ENCODE measurements around the gene RPL39L.
"Not testable (repeated sequence)": the region's sequence is repeated elsewhere in the genome, so short reads cannot be mapped to it uniquely, and the experiment has no call there.

RPL39L gene

DNA sequence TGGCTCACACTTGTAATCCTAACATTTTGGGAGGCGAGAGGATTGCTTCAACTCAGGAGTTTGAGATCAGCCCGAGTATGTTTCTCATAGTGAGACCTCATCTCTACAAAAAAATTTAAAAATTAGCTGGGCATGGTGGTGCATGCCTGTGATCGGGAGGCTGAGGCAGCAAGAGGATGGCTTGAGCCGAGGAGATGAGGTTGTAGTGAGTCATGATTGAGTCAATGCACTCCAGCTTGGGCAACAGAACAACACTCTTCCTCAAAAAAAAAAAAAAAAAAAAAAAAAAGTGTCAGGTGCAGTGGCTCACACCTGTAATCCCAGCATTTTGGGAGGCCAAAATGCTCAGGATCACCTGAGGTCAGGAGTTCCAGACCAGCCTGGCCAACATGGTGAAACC is 2.4 kb downstream of the RPL39L start:
- no peak for DNase-seq

DNA sequence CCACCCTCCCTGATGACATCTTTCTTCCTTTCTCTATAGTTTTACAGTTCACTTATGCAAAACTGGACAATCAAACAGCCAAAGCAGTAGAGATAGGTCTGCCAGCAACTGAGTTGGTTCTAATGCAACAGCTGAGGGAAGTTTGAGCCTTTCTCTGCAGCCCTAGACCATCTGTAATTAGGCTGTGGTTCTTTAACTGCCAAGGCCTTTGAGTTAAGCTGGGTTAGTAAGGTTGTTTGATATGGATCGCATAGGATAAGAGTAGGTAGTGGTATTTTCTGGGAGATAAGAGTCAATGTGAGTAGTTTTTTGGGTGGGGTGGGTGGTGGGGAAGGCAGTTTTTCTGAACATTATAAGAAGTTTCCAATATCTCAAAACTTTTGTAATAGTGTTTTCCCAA is 3.0 kb downstream of the RPL39L start:
- DNase-seq = no peak

DNA sequence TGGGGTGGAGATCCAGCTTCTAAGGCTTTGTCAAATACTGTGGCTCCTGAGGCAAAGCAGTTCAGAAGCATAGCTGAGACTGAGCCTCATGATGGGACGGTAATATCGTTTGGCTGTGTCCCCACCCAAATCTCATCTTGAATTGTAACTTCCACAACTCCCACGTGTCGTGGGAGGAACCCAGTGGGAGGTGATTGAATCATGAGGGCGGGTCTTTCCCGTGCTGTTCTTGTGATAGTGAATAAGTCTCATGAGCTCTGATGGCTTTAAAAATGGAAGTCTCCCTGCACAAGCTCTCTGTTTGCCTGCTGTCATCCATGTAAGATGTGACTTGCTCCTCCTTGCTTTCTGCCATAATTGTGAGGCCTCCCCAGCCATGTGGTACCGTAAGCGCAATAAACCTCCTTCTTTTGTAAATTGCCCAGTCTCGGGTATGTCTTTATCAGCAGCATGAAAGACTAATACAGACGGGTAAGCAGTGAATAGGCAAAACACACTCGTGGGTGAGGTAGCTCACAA is 4.1 kb downstream of the RPL39L start:
- DNase-seq = not testable (repeated sequence)

DNA sequence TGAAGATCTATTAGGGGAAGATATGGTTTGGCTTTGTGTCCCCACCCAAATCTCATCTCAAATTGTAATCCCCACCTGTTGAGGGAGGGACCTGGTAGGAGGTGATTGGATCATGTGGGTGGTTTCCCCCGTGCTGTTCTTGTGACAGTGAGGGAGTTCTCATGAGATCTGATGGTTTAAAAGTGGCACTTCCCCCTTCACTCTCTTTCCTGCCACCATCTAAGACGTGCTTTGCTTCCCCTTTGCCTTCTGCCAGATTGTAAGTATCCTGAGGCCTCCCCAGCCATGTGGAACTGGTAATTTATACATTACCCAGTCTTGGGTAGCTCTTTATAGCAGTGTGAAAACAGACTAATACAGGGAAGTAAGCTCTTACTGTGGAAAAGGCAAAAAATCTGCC is 6.1 kb downstream of the RPL39L start:
- DNase-seq = not testable (repeated sequence)

DNA sequence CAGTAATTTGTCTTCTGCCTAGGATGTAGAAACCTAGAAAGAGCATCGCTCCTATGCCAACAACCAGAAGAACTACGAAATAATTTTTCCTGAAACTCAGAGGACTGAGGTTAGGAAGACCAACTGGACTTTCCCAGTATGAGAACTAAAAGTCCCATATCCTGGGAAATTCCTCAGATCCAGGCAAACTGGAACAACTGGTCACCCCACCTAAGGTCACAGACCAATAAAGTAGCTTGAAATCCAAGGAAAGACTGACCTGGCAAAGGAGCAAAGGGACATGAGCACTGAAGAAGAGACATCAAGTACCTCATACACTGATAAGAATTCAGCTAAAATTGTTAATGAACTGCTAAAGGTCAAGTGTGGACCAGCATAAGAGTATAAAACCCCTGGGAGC is 6.6 kb downstream of the RPL39L start:
- DNase-seq = no peak

DNA sequence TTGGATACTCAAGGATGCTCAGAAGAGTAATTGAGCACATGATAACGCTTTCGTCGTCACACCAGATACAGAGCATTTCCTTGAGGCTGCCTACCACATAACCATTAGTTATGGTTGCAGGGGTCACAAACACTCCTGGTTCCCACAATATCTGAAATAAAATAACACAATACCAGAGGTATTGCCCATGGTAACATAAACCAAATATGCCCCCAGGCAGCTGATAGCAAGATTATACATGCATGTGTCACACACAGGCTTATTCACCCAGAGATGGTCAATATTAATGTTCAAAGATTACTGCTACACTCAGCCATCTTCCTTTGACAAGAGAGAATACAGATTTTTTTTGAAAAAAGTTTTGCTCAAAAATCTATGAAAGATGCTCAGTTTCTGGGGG is 7.3 kb downstream of the RPL39L start:
- no peak for DNase-seq

DNA sequence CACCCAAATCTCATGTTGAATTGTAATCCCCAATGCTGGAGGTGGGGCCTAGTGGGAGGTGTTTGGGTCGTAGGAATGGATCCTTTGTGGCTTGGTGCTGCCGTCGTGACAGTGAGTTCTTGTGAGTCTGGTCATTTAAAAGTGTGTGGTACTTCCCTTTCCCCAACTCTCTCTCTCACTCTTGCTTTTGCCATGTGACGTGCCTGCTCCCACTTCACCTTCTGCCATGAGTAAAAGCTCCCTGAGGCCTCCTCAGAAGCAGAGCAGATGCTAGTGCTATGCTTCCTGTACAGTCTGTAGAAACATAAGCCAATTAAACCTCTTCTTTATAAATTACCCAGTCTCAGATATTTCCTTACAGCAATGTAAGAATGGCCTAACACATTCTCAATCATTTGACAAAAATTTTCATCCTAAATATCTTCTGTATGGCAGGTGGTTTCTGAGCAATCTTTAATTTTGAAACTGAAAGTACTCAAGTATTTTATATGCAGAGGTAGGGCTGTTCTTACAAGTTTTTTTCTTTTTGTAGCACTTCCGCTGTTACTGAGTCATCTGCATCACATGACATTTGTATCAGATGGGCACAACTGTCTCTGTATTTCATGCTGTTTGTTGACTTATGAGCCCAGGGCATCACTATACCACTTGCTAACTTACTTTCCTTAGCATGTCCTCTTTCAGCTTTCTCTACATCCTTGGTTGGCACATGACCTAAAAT is 8.8 kb downstream of the RPL39L start:
- peak; percentile 84 for DNase-seq

DNA sequence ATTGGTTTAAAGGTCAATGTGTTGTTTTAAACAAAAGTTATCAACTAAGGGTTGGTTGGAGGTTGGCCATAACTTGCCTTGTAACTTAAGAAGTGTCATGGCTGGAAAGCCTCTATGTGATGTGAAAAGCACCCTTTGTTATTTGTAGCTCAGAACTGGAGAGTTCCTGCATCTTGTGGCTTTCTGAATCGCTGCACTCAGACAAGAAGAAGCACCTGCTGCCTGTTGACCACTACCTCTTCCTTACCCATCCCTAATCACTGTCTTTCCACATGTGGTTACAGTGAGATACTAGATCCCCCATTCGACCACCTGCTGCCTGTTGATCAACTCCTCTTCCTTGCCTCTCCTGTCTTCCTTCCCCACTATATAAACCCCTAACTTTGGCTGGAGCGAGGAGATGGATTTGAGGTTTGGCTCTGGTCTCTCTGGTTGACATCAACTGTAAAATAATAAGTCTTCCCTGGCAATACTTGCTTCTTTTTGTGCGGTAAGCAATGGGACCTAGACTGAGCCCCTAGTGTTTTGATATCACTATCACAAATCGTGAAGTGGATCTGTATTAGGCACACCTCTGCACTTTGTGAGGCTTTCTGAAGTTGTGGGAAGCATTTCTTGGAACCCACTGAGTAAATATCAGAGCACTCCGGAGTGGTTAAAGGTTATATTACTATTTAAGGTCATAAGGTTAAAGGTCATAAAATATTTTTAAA is 13.8 kb downstream of the RPL39L start:
- no peak for DNase-seq

DNA sequence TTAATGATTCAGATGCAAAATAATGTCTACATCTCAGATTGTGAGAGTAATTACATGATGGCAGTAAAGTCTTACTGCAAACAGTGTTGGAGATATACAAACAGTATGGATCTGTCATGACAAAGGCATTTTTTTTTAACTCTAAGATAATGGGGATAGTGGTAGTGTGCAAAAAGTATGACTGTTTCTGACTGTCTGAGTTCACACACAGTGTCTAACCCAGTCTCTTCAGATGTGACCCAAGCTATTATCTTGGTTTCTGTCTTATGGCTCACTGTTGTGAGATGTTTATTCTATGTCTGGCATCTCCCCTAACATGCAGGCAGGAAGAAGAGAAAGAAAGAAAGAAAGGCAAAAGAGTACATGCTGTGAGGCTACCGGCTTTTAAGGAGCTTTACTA is 17.0 kb downstream of the RPL39L start:
- no peak for DNase-seq

DNA sequence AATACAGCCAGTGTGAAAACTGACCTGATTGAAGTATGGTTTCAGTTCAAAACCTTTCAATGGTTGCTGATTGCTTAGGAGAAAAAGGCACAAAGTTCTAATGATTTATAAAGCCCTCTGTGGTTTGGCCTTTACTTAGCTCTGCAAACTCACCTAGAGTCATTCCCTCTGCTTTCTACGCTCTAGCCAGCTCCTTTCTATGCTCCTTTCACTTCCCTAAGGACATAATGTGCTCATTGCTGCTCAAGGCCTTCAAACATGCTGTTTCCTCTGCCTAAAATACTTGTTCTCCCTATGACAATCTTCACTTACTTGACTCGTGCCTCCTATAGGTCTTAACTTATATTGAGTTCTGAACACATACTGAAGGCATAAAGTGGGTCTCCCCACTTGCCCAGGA is 19.0 kb downstream of the RPL39L start:
- no peak for DNase-seq

DNA sequence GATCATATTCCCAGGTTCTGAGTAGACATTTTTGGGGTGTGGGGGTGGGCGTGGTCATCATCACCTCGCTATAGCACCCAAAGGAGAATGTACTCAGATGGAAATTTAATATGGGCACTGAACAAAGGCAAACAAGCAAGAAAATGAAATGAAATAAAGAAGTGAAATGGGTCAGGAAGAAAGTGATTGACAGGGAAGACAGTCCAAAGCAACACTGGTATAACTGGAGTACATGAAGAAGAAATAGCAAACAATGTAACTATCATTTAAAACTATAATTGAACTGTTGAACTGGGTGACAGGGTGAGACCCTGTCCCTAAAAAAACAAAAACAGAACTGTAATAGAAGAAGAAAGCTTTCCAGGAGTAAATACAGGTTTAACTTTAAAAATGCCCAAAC is 24.8 kb downstream of the RPL39L start:
- no peak for DNase-seq

DNA sequence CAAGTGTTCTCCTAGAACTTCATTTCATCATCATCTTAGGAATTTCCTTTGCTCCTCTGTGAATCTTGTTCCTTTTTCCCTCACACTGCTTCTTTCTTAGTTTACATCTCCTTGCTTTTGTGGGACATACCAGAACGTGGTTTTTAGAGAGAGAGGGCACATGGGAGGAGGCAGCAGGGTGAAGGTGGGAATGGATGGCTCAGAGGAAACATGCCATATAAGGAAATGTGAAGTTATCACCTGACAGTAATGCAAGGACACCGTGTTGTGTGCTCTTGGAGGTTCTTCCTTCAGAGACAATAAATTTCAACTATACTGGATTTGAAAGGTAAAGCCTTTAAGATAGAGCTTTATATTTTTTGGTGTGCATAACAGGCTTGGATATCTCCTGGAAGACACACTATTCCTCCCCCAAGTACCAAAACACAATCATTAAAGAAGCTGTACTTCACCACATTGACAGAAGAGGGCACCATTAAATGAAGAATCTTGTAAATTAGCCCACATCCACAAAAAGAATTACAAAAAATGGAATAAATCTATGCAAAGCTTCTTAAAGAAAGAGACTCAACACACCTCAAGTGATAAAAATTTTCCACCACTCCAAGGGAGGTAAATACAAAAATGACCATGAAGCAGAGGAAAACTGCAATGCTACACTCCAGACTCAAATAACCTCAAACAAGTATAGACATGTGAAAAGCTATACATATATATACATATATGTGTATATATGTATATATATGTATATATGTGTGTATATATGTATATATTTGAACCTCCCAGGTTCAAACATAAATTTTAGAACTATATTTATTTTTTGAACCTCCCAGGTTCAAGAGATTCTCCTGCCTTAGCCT is 26.1 kb downstream of the RPL39L start:
- DNase-seq = peak; percentile 63

DNA sequence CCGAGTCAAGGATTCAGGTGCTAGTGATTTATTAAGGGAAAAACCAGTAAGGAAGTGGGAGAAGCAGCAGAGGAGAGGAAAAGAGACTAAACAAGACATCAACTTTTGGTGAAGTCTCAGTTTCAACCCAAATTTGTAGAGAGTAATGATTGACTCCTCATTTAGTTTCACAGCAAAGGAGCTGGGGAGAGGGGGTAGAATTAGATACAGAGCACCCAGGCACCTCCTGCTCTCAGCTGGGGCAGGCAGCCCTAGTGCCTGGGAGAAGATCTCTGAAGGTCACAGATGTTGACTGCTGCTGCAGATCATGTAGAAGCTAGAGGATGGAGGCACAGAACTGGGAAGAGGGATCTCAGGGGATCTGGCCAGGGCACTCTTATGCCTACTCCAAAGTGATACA is 29.1 kb downstream of the RPL39L start:
- DNase-seq = no peak

DNA sequence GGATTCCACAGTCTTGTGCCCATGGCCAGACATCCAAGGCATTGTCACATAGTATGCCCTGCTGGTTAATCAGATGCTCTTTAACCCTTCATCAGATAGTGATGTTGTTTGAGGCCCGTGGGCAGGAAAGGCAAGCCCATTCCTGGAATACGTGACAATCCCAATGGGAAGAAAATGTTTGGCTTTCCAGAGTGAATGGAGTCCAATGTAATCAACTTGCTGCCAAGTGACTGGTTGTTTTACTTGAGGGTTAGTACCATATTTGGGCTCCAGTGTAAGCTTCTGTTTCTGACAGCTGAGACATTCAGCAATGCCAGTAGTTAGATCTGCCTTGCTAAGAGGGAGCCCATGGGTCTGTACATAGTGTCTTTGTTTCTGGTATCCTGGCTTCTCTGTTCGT is 31.3 kb downstream of the RPL39L start:
- no peak for DNase-seq

DNA sequence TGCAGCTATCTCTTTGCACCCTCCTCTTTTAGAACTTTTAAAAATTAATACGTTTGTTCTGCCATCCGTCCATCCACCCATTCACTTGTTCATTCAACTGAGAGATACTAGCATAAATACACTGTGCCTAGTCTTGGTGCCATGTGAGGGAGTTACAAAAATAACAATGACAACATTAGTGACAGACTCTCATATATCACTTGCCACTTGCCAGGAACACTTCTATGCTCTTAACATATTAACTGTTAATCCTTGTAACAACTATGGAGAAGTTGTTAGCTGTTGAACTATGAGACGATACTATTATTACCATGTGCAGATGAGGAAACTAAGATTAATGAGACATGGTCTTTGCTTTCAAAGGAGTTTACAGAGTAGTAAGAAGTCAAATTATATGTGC is 33.6 kb downstream of the RPL39L start:
- no peak for DNase-seq

DNA sequence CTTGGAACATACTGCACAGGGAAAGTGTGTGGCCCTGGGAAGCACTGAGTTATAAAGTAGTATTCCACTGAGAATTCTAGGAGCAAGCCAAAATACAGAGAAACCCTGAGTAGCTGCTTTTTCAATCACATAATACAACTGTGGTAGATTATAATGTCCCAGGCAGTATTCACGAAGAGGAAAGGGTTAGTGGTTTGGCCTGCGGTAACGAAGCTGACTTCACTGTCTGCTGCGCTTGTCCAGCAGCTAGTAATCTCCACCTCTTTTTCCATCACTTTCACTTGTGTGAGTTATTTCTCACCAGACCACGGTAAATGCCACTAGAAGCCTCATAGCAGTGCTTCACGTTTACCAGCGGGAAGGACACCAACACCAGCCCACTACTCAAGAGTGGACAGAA is 34.4 kb downstream of the RPL39L start:
- DNase-seq = no peak

DNA sequence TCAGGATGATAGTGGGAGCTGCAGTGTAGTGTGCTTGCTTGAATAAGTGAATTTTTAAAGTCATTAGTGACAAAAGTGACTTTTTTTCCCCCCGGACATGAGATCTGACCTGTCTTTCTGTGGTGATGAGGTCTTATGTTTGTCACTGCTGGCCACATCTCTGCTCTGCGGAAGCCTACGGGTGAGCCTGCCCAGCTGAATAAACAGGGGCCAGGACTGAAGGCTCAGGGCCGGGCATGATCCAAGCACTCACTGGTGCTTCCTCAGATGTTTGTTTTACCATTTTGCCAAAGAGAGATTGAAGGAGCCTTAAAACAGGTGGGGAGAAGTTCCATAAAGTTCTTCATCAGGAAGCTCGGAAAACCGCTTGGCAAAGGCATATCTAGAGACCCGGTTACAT is 35.0 kb downstream of the RPL39L start:
- no peak for DNase-seq

DNA sequence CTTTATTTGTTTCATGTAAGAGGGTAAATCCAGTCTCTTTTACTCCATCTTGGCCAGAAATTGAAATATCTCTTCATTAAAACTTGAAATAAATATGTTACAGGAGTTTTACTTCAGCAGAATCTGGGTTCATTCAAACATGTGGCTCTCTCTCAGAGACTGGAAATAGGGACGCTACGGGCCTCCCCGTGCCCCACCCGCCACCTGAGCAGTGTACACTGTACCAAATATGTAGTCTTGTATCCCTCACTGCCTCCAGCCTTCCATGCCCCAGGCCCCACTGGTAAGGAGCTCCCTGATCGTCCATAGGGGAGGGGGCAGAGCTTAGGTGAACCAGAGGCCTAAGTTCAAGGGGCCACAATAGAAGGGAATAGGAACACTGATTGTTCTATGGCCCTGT is 36.0 kb downstream of the RPL39L start:
- no peak for DNase-seq

DNA sequence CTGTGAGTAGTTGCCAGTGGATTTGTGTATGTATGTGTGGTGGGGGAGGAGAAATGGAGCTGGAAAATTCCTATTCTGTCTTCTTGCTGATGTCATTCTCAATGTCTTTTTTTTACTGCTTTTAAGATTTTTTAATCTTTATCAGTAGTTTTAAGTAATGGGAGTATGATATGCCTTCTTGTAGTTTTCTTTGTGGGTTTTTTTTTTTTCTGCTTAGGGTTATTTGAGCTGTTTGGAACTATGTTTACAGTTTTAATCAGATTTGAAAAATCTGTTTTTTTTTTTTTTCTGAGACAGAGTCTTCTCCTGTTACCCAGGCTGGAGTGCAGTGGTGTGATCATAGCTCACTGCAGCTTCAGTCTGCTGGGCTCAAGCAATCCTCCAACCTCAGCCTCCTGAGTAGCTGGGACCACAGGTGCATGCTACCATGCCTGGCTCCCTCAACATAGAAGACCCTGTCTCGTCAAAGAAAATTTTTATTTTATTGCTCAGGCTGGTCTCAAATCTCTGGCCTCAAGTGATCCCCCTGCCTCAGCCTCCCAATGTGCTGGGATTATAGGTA is 37.1 kb downstream of the RPL39L start:
- no peak for DNase-seq

DNA sequence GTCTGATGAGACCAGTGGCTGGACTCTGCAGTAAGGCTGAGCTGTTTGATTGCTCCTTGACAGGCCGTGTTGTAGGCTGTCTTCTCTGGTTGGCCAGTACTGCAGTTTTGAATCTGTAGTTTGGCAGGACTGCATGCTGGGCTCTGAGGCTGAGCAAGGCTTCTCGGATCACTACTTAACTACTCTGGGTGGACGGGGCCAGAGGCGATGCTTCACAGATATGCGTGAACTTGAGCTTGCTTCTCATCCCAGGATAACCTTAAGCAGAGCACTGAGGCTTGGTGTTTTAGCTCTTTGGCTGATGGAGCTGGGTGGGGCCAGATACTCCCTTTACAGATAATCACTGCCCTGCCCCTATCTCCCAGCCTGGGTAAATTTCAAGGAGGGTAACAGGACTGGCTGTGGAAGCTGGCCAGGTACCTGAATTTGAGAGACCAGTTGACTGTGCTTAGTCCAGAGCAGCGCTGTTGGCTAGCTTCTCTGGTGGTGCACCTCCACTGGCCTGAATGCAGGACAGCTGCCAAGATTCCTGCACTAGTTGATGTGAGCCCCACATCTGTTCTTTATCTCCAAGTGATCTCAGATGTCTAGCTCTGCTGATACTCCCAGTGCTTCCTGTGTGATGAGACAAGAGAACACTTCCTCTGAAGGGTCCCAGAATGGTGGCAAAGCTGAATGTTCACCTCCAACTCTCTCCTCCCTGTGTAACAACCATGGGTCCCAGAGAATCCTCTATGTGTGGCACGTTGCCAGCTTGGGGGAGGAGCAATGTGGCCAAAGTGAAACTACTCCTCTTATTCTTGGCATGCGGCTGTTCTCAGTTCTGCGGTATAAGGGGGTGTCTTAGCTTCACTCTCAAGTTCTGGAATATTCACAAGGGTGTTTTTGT is 37.9 kb downstream of the RPL39L start:
- DNase-seq = peak; percentile 64

DNA sequence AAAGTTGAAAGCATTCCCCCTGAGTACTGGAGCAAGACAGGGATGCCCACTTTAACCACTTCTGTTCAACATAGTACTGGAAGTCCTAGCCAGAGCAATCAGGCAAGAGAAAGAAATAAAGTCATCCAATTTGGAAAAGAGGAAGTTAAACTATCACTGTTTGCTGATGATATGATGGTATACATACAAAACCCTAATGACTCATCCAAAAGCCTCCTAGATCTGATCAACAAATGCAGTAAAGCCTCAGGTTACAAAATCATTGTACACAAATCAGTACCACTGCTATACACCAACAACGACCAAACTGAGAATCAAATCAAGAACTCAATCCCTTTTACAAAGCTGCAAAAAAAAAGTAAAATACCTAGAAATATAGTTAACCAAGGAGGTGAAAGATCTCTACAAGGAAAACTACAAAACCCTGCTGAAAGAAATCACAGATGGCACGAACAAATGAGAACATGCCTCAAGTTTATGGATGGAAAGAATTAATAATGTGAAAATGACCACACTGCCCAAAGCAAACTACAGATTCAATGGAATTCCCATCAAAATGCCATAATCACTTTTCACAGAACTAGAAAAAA is 40.3 kb downstream of the RPL39L start:
- DNase-seq = no peak

DNA sequence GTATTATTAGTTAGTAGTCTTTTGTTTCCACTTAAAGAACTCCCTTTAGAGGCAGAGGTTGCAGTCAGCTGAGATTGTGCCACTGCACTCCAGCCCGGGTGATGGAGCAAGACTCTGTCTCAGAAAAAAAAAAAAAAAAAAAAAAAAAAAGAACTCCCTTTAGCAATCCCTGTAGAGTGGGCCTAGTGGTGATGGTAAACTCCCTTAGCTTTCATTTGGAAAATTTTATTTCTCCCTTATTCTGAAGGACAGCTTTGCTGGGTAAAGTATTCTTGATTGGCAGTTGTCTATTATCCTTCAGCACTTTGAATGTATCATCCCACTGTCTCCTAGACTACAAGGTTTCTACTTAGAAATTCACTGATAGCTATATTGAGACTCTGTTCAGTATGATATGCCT is 46.0 kb downstream of the RPL39L start:
- no peak for DNase-seq

Data from CD4-positive, alpha-beta T cell treated with Interleukin-12 subunit alpha and Interleukin-12 subunit beta, for 1 hour (primary cell).